CD4-positive, alpha-beta T cell treated with Interleukin-6 at 100 ng/mL for 8 hours (primary cell): ENCODE data around the gene SNX32.
"Not testable (repeated sequence)": the region's sequence is repeated elsewhere in the genome, so short reads cannot be mapped to it uniquely, and the experiment has no call there.

ENCODE experiments used
- DNase-seq: peaks from one replicate; pipeline ENCODE4 v3.0.0-alpha.2; 2020; ENCODE audit warnings: mixed read lengths, low spot score

SNX32 gene

GRCh38 chr11:65886826-65887722, 53.3 kb downstream of the SNX32 start:
- no peak for DNase-seq

GRCh38 chr11:65887723-65888162, 54.0 kb downstream of the SNX32 start:
- DNase-seq = no peak

GRCh38 chr11:65888163-65888814, 54.5 kb downstream of the SNX32 start, which contains the start of gene FIBP:
TSS of gene FIBP (minus strand) at chr11:65888471. CDS start at chr11:65888418, 53 bp downstream.
- DNase-seq = peak; percentile 96

GRCh38 chr11:65890324-65891218, 56.8 kb downstream of the SNX32 start, which contains the start of gene CCDC85B:
TSS of gene CCDC85B (plus strand) at chr11:65890673. CDS start at chr11:65890784, 111 bp downstream.
- peak; percentile 98 for DNase-seq

- no peak for DNase-seq
These were observed 57.7 kb downstream of the SNX32 start for GRCh38 chr11:65891219-65892136.

GRCh38 chr11:65892137-65892540, 58.4 kb downstream of the SNX32 start:
- DNase-seq = not testable (repeated sequence)

- DNase-seq = no peak
These were observed 59.0 kb downstream of the SNX32 start for GRCh38 chr11:65892661-65893317.

- DNase-seq = peak; percentile 27
These were observed 60.4 kb downstream of the SNX32 start for GRCh38 chr11:65894034-65894591.

- no peak for DNase-seq
These were observed 61.8 kb downstream of the SNX32 start for GRCh38 chr11:65895482-65895981.

- no peak for DNase-seq
These were observed 62.6 kb downstream of the SNX32 start for GRCh38 chr11:65896034-65896999.

GRCh38 chr11:65897020-65897471, 63.3 kb downstream of the SNX32 start:
- DNase-seq = no peak

GRCh38 chr11:65898656-65899355, 65.0 kb downstream of the SNX32 start:
- DNase-seq = no peak

GRCh38 chr11:65899356-65900124, 65.8 kb downstream of the SNX32 start:
- no peak for DNase-seq

GRCh38 chr11:65900125-65900898, 66.5 kb downstream of the SNX32 start, which contains the start of gene FOSL1:
TSS of gene FOSL1 (minus strand) at chr11:65900388. CDS start at chr11:65900339, 49 bp downstream.
- DNase-seq = peak; percentile 91

GRCh38 chr11:65900899-65901180, 67.1 kb downstream of the SNX32 start:
- no peak for DNase-seq

GRCh38 chr11:65903068-65903481, 69.3 kb downstream of the SNX32 start:
- DNase-seq = no peak
